SK-N-SH (cell line): ENCODE results near the gene UNC13D. TPM values are rescaled to one million over a fixed set of nuclear protein-coding genes. Genes with fewer than 3 reads are reported as not detected.

Experiments
- CTCF ChIA-PET: fragments of 300-600, 350-600 bp; formaldehyde crosslinking; extraction: SDS; loops from one replicate; lab custom pipeline; 2021; lab: Yijun Ruan, JAX
- POLR2A ChIA-PET: fragments of 350-600 bp; sonication (Branson Sonifier 250); formaldehyde crosslinking; extraction: SDS; loops from one replicate; lab custom pipeline; 2020; ENCODE audit warnings: antibody characterized with exemption, inconsistent platforms; lab: Yijun Ruan, JAX
- DNase-seq: peaks from one replicate; pipeline ENCODE4 v3.0.0; 2012
- H2AFZ ChIP-seq: fragments of 200-600 bp; sonication (generic); 2 replicates; pipeline ENCODE4 v1.8.1; 2016; ENCODE audit warnings: antibody characterized with exemption, mild to moderate bottlenecking, low read depth
- H3F3A ChIP-seq: fragments of 200-600 bp; sonication (generic); replicated peaks from 2 replicates; pipeline ENCODE3; 2016; ENCODE audit warnings: antibody characterized with exemption, mild to moderate bottlenecking; ENCODE audit not compliant: insufficient read depth
- H3K27ac ChIP-seq, 2 experiments: fragments of 200-500 bp in 1 of 2; fragments of 200-600 bp in 1 of 2; sonication (Bioruptor generic) in 1 of 2; sonication (generic), shearing (Covaris generic) in 1 of 2; 2 replicates each; pipeline versions ENCODE4 v1.5.1 to v1.6.1; 2014 to 2016; ENCODE audit warnings: low read depth in 2 of 2, inconsistent platforms in 1 of 2, low read length in 1 of 2, mild to moderate bottlenecking in 1 of 2, mixed read lengths in 1 of 2
- H3K27me3 ChIP-seq: fragments of 200-600 bp; sonication (generic), shearing (Covaris generic); 2 replicates; pipeline ENCODE4 v1.6.1; 2016; ENCODE audit warnings: mixed run types; ENCODE audit not compliant: insufficient read depth
- H3K36me3 ChIP-seq, 2 experiments: fragments of 200-500 bp in 1 of 2; fragments of 200-600 bp in 1 of 2; sonication (Bioruptor generic) in 1 of 2; sonication (generic) in 1 of 2; replicated peaks in 1 of 2; 2 replicates each; pipeline versions ENCODE3 to v1.5.1; 2014 to 2016; ENCODE audit warnings: low read length in 1 of 2, mild to moderate bottlenecking in 1 of 2; ENCODE audit not compliant: insufficient read depth in 2 of 2, control insufficient read depth in 1 of 2
- H3K4me1 ChIP-seq, 2 experiments: fragments of 200-500 bp in 1 of 2; fragments of 200-600 bp in 1 of 2; sonication (Bioruptor generic) in 1 of 2; sonication (generic), shearing (Covaris generic) in 1 of 2; 2 replicates each; pipeline versions ENCODE4 v1.5.1 to v1.6.1; 2014 to 2016; ENCODE audit warnings: low read depth in 1 of 2, low read length in 1 of 2, mixed run types in 1 of 2; ENCODE audit not compliant: insufficient read depth in 2 of 2, control insufficient read depth in 1 of 2
- H3K4me2 ChIP-seq: fragments of 200-600 bp; sonication (generic), shearing (Covaris generic); 2 replicates; pipeline ENCODE4 v1.6.1; 2017; ENCODE audit warnings: mixed run types
- H3K4me3 ChIP-seq, 2 experiments: fragments of 200-500 bp in 1 of 2; fragments of 200-600 bp in 1 of 2; sonication (Bioruptor generic) in 1 of 2; sonication (generic), shearing (Covaris generic) in 1 of 2; 2 replicates each; pipeline versions ENCODE4 v1.5.1 to v1.8.1; 2014 to 2016; ENCODE audit warnings: low read depth in 2 of 2, inconsistent platforms in 1 of 2, low read length in 1 of 2, mild to moderate bottlenecking in 1 of 2, mixed read lengths in 1 of 2, moderate library complexity in 1 of 2
- H3K79me2 ChIP-seq: fragments of 200-600 bp; sonication (generic); 2 replicates; pipeline ENCODE4 v1.8.1; 2017; ENCODE audit warnings: mild to moderate bottlenecking; ENCODE audit not compliant: insufficient read depth
- H3K9ac ChIP-seq: fragments of 200-600 bp; sonication (generic); 2 replicates; pipeline ENCODE4 v1.6.1; 2017; ENCODE audit warnings: mixed run types
- H3K9me2 ChIP-seq: fragments of 200-600 bp; sonication (generic); 2 replicates; pipeline ENCODE4 v1.6.1; 2017; ENCODE audit warnings: mixed run types
- H3K9me3 ChIP-seq: fragments of 200-600 bp; sonication (generic); 2 replicates; pipeline ENCODE4 v1.6.1; 2017; ENCODE audit warnings: mixed run types, mild to moderate bottlenecking, moderate library complexity
- H4K20me1 ChIP-seq: fragments of 200-600 bp; sonication (generic); 2 replicates; pipeline ENCODE4 v1.6.1; 2017; ENCODE audit warnings: mild to moderate bottlenecking, mixed run types; ENCODE audit not compliant: insufficient read depth
- FOXJ3 ChIP-seq: sonication (generic); formaldehyde crosslinking; IDR thresholded peaks from 2 replicates; pipeline ENCODE4 v1.5.1; 2020; ENCODE audit warnings: mild to moderate bottlenecking, missing genetic modification reagents
- JUND ChIP-seq: IDR thresholded peaks from 2 replicates; pipeline ENCODE4 v1.4.0; 2012
- MXI1 ChIP-seq: IDR thresholded peaks from 2 replicates; pipeline ENCODE4 v1.6.1; 2012; ENCODE audit warnings: mild to moderate bottlenecking, low read depth, low read length, improper control_type of control experiment
- NFIC ChIP-seq: IDR thresholded peaks from 2 replicates; pipeline ENCODE4 v1.4.0; 2012; ENCODE audit warnings: borderline replicate concordance
- NRF1 ChIP-seq: IDR thresholded peaks from 2 replicates; pipeline ENCODE4 v1.6.1; 2012; ENCODE audit warnings: low read depth, mild to moderate bottlenecking, low read length
- RAD21 ChIP-seq: IDR thresholded peaks from 2 replicates; pipeline ENCODE4 v1.6.1; 2012; ENCODE audit warnings: mild to moderate bottlenecking, low read length
- RFX5 ChIP-seq: IDR thresholded peaks from 2 replicates; pipeline ENCODE4 v1.6.1; 2012; ENCODE audit warnings: mild to moderate bottlenecking, improper control_type of control experiment, low read length
- TCF12 ChIP-seq: IDR thresholded peaks from 2 replicates; pipeline ENCODE4 v1.4.0; 2012
- TEAD4 ChIP-seq: IDR thresholded peaks from 2 replicates; pipeline ENCODE4 v1.4.0; 2012; ENCODE audit warnings: mild to moderate bottlenecking, borderline replicate concordance; ENCODE audit not compliant: insufficient read depth
- USF2 ChIP-seq: fragments of 150-350 bp; IDR thresholded peaks from 2 replicates; pipeline ENCODE4 v1.6.1; 2017; ENCODE audit warnings: antibody characterized with exemption, low read length, low read depth, borderline replicate concordance
- WGBS: methylation state at CpG from one replicate; pipeline ENCODE4 v1.1.6; 2017; ENCODE audit warnings: low lambda C conversion rate; 5-methylcytosine and 5-hydroxymethylcytosine counted together
- polyA plus RNA-seq, 3 experiments: library from polyadenylated mRNA; depleted of rRNA; stranded (reverse); fragments of >200 nt; gene quantifications; 2 replicates each; pipeline ENCODE4 v1.2.3, GENCODE V29; 2012
- TF ChIP-seq, protein P1 (sequence below): IDR thresholded peaks from 2 replicates; pipeline ENCODE4 v1.4.0; 2012; ENCODE audit warnings: low read depth, borderline replicate concordance
- TF ChIP-seq, protein P2 (sequence below): IDR thresholded peaks from 2 replicates; pipeline ENCODE4 v1.4.0; 2012; ENCODE audit warnings: low read depth
- TF ChIP-seq, protein P3 (sequence below): fragments of 200-600 bp; sonication (generic); IDR thresholded peaks from 2 replicates; pipeline ENCODE4 v1.6.1; 2017; ENCODE audit warnings: antibody characterized with exemption, mild to moderate bottlenecking, moderate library complexity
- TF ChIP-seq, protein P4 (sequence below): IDR thresholded peaks from 2 replicates; pipeline ENCODE4; 2012

Gene UNC13D
- polyA plus RNA-seq, 1 of the 3 experiments (the other 2 are of a cell fraction): 0.99 TPM

DNA sequence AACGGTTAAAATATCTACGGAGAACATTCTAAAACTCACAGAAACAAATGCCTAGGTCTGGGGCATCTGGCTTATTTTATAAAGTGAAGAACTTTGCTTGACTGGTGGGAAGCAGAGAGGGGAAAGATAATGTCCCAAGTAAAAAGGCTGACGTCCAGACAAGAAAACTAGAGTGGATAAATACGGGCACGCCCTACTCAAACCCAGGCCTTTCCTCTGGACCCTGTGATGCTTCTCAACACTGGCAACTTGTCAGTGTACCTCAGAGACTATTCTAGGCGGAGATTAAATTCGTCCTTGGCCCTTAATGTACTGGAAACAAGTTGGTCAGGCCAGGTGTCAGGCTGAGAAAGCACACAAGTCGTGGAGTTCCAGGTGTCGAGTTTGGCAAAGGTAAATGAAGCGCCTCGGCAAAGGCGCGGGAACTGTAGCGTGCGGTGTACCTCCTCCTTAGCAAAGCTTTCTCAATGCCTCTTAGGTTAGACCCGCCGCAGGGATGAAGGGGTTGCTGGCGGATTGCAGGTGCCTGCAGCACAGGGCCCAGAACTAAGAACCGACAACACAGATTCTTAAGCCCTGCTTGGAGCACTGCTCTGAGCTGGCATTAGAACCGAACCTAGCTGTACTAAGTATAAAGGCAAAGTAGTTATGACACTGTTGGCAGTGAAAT lies 60.3 kb downstream of the UNC13D start:
- Histone ChIP-seq H4K20me1 (peaks cover 6% of the 10 kb centered on the region), H3K79me2 (peaks cover 44% of the 10 kb centered on the region), H3K9ac (peak overlapping the region; percentile 94), H3K4me3 (peak overlapping the region; percentile 65 to 72), H2AFZ (peak overlapping the region; percentile 90), H3K4me1 (peaks cover 16 to 20% of the 10 kb centered on the region in 2 experiments), H3K27ac (peak overlapping the region; percentile 91 to 98), H3K9me2 (no peaks in the 10 kb centered on the region), H3F3A (peaks cover 37% of the 10 kb centered on the region), H3K4me2 (peak overlapping the region; percentile 88), H3K9me3 (no peaks in the 10 kb centered on the region), H3K27me3 (no peaks in the 10 kb centered on the region), H3K36me3 (peaks cover 0 to 6% of the 10 kb centered on the region in 2 experiments)
- TF ChIP-seq TCF12 (no peak), MXI1 (no peak)
- CTCF ChIA-PET: interaction anchor here (0.6 to 10.3 kb wide), 40 partner anchors 8 to 230 kb away, joined by 3 to 121 read pairs (median 7); partner anchors contain the start of genes GALK1, MRPL38, RECQL5 and SAP30BP
- POLR2A ChIA-PET: interaction anchor here (0.8 to 4.0 kb wide), 12 partner anchors 9 to 72 kb away, joined by 3 to 47 read pairs (median 4); partner anchors contain the start of genes GALK1 and WBP2
- 69% methylated on average over 20 of the region's 20 CpGs for WGBS
- DNase-seq: no peak

GRCh38 chr17:75783069-75783783 lies 61.0 kb downstream of the UNC13D start:
- peaks cover 7 to 13% of the 10 kb centered on the region in 2 experiments for H3K36me3 ChIP-seq
- ChIA-PET POLR2A (interaction anchor here (0.7 to 4.0 kb wide), 7 partner anchors 8 to 72 kb away, joined by 3 to 47 read pairs (median 3); partner anchors contain the start of gene WBP2), CTCF (interaction anchor here (0.6 to 10.3 kb wide), 44 partner anchors 8 to 231 kb away, joined by 3 to 121 read pairs (median 6); partner anchors contain the start of genes GALK1, MRPL38, RECQL5 and SAP30BP)
- H3K9me3 ChIP-seq: no peaks in the 10 kb centered on the region
- peak overlapping the region; percentile 88 for H3K4me2 ChIP-seq
- no peaks in the 10 kb centered on the region for H3K27me3 ChIP-seq
- H3K4me3 ChIP-seq: no peak overlapping the region
- TF ChIP-seq USF2 (no peak), JUND (no peak), TEAD4 (no peak), RFX5 (no peak; the same call in 1 of the 2 replicates), RAD21 (peak; percentile 20; the same call in 1 of the 2 replicates), FOXJ3 (CRISPR knock-in tag) (no peak), NRF1 (no peak), NFIC (no peak)
- TF ChIP-seq, protein P1, sequence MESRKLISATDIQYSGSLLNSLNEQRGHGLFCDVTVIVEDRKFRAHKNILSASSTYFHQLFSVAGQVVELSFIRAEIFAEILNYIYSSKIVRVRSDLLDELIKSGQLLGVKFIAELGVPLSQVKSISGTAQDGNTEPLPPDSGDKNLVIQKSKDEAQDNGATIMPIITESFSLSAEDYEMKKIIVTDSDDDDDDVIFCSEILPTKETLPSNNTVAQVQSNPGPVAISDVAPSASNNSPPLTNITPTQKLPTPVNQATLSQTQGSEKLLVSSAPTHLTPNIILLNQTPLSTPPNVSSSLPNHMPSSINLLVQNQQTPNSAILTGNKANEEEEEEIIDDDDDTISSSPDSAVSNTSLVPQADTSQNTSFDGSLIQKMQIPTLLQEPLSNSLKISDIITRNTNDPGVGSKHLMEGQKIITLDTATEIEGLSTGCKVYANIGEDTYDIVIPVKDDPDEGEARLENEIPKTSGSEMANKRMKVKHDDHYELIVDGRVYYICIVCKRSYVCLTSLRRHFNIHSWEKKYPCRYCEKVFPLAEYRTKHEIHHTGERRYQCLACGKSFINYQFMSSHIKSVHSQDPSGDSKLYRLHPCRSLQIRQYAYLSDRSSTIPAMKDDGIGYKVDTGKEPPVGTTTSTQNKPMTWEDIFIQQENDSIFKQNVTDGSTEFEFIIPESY: no peak
- TF ChIP-seq, protein P2, sequence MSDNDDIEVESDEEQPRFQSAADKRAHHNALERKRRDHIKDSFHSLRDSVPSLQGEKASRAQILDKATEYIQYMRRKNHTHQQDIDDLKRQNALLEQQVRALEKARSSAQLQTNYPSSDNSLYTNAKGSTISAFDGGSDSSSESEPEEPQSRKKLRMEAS: no peak
- TF ChIP-seq, protein P3, sequence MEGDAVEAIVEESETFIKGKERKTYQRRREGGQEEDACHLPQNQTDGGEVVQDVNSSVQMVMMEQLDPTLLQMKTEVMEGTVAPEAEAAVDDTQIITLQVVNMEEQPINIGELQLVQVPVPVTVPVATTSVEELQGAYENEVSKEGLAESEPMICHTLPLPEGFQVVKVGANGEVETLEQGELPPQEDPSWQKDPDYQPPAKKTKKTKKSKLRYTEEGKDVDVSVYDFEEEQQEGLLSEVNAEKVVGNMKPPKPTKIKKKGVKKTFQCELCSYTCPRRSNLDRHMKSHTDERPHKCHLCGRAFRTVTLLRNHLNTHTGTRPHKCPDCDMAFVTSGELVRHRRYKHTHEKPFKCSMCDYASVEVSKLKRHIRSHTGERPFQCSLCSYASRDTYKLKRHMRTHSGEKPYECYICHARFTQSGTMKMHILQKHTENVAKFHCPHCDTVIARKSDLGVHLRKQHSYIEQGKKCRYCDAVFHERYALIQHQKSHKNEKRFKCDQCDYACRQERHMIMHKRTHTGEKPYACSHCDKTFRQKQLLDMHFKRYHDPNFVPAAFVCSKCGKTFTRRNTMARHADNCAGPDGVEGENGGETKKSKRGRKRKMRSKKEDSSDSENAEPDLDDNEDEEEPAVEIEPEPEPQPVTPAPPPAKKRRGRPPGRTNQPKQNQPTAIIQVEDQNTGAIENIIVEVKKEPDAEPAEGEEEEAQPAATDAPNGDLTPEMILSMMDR: peak; percentile 98
- TF ChIP-seq, protein P4, sequence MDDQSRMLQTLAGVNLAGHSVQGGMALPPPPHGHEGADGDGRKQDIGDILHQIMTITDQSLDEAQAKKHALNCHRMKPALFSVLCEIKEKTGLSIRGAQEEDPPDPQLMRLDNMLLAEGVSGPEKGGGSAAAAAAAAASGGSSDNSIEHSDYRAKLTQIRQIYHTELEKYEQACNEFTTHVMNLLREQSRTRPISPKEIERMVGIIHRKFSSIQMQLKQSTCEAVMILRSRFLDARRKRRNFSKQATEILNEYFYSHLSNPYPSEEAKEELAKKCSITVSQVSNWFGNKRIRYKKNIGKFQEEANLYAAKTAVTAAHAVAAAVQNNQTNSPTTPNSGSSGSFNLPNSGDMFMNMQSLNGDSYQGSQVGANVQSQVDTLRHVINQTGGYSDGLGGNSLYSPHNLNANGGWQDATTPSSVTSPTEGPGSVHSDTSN: no peak
- H3K4me1 ChIP-seq: peaks cover 16 to 20% of the 10 kb centered on the region in 2 experiments
- H3K9ac ChIP-seq: peak overlapping the region; percentile 94; the same call in 1 of the 2 replicates
- H3K79me2 ChIP-seq: peaks cover 44% of the 10 kb centered on the region
- H3K9me2 ChIP-seq: no peaks in the 10 kb centered on the region
- H2AFZ ChIP-seq: peak overlapping the region; percentile 90
- peaks cover 44% of the 10 kb centered on the region for H3F3A ChIP-seq
- peaks cover 13% of the 10 kb centered on the region for H4K20me1 ChIP-seq
- WGBS: 17% methylated on average over 6 of the region's 6 CpGs
- H3K27ac ChIP-seq: peak overlapping the region; percentile 91 to 98
- DNase-seq: peak; percentile 30
